ENCODE results near the gene RBM48. TPM values are rescaled to one million over a fixed set of nuclear protein-coding genes. Genes with fewer than 3 reads are reported as not detected.

Gene RBM48
- 23.9 and 29.1 TPM in 2 replicates for polyA plus RNA-seq

GRCh38 chr7:92528188-92528957 lies at the start of gene RBM48, which contains the start of gene PEX1:
TSS of gene RBM48 (plus strand) at chr7:92528795. CDS start at chr7:92528814, 19 bp downstream.
TSS of gene PEX1 (minus strand) at chr7:92528520. CDS start at chr7:92528435, 85 bp downstream.

Other genes starting within 250 kb of the RBM48 start
- gene GATAD1, start 81.3 kb upstream of the RBM48 start, polyA plus RNA-seq: 9.1 and 11.1 TPM in 2 replicates
- 1.5 TPM in 1 of 2 replicates, not detected in the other for gene ERVW-1, start 50.8 kb upstream of the RBM48 start, polyA plus RNA-seq
- 25.2 and 30.7 TPM in 2 replicates for gene PEX1, start 275 bp upstream of the RBM48 start, polyA plus RNA-seq
- gene FAM133B, start 61.6 kb downstream of the RBM48 start, polyA plus RNA-seq: 63.1 and 75.9 TPM in 2 replicates